ENCODE results near the gene SGPL1.

Gene SGPL1

DNA sequence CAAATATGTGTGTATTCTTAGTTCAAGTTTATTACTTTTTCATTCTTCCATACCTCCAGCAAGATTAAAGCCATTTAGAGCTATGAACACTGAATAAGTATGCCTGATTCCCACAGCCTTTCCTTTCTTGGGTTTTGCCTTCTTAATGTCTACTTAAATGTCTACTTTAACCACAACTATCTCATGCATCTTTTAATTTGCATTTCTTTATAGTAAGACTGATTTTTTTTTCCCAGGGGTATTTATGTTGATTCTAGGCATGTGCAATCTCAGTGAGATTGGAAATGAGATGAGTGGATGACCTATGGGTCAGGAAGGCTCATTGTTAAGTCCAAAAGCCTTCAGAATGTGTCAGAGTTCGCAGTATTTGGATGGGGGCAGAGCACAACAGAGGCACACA, 69.0 kb downstream of the SGPL1 start:
- DNase-seq (ENCODE audit: low read depth) = no peak
- TF ChIP-seq, protein P1, sequence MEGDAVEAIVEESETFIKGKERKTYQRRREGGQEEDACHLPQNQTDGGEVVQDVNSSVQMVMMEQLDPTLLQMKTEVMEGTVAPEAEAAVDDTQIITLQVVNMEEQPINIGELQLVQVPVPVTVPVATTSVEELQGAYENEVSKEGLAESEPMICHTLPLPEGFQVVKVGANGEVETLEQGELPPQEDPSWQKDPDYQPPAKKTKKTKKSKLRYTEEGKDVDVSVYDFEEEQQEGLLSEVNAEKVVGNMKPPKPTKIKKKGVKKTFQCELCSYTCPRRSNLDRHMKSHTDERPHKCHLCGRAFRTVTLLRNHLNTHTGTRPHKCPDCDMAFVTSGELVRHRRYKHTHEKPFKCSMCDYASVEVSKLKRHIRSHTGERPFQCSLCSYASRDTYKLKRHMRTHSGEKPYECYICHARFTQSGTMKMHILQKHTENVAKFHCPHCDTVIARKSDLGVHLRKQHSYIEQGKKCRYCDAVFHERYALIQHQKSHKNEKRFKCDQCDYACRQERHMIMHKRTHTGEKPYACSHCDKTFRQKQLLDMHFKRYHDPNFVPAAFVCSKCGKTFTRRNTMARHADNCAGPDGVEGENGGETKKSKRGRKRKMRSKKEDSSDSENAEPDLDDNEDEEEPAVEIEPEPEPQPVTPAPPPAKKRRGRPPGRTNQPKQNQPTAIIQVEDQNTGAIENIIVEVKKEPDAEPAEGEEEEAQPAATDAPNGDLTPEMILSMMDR (IDR thresholded peaks at IDR 0.05; ENCODE audit: low read depth, low read length, missing control alignments) = no peak

DNA sequence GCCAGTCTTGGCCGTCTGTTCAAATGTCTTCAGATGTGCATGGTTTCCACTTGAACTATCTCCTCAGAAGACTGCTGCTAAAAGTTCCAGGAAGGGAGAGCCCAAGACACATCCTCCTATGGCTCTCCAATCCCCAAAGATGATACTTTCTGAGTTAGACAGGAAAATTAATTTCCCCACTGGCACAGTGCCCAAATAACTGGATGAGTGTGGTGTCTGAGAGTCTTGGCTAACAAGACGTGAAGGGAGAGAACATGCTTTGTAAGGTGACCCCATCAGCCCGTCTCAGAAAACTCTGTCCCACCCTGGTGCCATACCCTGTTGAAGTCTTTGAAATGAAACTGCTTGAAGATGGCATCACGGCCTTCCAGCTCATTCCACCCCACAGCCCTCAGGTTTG, 69.7 kb downstream of the SGPL1 start:
- no peak for DNase-seq (ENCODE audit: low read depth)
- TF ChIP-seq, protein P1 (IDR thresholded peaks at IDR 0.05; ENCODE audit: low read depth, low read length, missing control alignments) = no peak
- H3K4me3 ChIP-seq (ENCODE audit: low read depth, low read length) = no peak overlapping the region

More for the DNA sequence above, 69.0 kb downstream of the SGPL1 start:
- H3K4me3 ChIP-seq (ENCODE audit: low read depth, low read length) = no peak overlapping the region

DNA sequence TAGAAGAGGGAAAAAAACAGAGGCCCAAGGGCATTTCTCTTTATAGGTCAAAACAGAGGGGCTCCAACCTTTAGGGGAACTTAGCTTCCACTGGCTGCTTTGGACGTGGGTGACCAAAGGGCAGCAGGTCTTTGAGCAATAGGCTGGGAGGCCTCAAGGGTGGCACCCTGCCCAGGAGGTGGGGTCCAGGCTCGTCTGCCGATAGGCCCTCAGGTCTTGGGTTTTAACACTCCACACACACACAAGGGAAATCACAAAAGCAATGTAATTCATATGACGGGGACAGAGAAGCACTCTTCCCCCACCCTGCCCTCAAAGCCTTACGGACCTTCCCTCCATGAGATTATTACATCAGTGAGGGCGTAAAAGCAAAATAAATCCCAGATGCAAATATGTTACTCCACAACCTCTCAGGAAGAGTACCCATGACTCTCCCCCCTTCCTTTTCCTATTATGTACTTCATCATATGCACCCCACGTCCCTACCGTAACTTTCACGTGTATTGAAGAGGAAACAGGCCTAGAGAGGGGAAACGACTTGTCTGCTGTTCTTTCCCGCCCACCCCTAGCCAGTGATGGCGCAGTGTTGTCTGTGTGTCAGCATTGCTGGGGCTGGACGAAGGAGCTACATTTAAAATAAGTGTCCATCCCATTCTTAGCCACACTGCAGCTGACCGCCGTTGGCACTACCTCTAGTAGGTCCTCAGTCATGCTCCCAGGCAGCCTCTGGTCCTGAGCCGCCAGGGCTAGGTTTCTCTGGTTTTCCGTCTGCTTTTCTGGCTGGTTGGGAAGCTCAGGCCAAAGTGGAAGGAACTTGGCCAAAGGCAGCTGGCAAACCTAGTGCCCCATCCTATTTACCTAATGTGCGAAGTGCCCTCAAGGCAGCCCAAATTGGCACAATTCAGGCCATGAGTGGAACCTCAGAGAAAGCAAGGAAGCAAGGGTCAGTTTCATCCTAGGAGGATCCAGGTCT, 70.5 kb downstream of the SGPL1 start:
- no peak overlapping the region for H3K4me3 ChIP-seq (ENCODE audit: low read depth, low read length)
- TF ChIP-seq, protein P1 (IDR thresholded peaks at IDR 0.05; ENCODE audit: low read depth, low read length, missing control alignments) = no peak
- no peak for DNase-seq (ENCODE audit: low read depth)

DNA sequence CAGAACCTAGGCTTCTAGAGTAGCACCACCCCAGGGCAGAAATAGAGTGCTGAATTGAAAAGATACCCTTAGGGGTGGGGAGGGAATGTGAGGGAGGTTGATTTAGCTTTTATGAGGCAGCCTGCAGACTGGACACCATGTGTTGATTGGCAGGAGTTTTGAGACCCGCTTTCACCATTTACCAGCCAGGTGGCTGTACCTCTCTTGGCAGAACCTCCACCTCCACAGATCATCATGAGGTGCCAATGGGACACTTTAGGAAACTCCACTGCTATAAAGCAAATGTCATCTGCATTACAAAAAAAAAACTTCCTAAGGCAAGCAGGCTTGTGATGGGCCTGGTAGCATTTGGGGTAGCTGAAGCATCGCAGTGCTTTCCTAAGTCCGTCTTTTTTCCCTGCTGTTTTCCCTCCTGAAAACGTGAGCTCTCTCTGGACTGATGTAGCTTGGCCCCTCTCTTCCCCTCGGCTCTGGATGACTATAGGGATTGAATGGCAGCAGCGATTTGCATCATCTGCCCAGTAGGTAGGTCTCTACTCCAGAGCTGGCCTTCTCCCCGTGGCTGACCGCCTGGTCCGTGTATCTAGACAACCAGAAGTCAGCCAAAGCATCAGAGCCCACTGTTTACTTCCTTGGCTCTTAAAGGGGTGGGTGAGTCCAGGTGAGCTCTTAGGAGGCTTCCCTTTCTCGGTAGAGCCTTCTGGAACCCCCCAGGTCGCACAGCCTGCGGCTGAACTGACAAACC, 71.3 kb downstream of the SGPL1 start:
- no peak for DNase-seq (ENCODE audit: low read depth)
- peak overlapping the region; percentile 72; the same call in 1 of the 2 replicates for H3K4me3 ChIP-seq (ENCODE audit: low read depth, low read length)
- TF ChIP-seq, protein P1 (IDR thresholded peaks at IDR 0.05; ENCODE audit: low read depth, low read length, missing control alignments) = no peak

DNA sequence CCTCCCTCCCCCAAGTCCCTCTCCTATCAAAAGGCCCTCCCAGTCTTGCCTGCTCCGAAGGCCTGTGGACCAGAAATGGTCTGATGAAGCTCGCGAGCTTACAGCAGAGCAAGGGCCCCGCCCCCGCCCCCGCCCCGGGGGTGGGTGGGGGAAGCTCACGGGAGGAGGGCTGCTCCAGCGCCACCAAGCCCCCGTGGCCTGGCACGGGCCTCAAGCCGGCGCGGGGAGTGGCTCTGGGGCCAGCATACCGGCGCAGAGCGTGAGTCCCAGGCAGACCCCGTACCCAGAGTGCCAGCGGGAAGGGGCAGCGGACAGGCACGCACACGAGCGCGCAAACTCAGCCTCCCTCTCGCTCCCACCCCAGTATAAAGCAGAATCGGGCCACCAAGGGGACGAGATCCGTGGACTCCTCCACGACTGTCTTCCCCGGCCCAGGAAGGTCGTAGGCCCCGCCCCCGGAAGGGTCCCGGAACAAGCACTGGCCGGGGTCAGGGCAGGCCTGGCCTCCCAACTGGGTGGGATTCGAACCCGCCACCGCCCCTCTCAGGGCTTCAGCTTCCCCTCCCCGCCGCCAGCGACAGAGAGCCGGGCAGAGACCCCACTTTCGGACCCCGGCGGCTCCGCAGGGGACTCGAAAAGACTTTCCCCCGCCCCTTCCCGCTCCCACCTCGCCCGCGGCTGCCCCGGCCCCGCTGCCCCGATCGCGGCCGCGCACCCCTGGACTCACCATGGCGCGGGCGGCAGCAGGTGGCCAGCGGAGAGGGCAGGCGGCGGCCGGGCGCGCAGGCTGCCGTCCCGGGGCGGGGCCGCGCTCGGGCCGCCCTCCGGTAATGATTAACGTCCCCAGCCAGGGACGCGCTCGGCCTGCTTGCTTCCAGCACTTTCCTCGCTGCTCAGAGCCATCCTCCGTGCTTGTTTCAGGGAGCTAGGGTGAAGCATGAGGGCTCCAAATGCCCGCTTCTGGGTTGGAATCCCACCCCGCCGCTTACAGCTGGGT, 72.4 kb downstream of the SGPL1 start, which contains the start of gene PCBD1:
PCBD1 (minus strand) TSS at position 762 of the 997 bp plus-strand sequence; CDS start at position 730, 32 bp downstream.
- TF ChIP-seq, protein P1 (IDR thresholded peaks at IDR 0.05; ENCODE audit: low read depth, low read length, missing control alignments) = no peak
- DNase-seq (ENCODE audit: low read depth) = peak; percentile 21
- peak within 1 kb of the TSS; percentile 72 for H3K4me3 ChIP-seq (ENCODE audit: low read depth, low read length)

DNA sequence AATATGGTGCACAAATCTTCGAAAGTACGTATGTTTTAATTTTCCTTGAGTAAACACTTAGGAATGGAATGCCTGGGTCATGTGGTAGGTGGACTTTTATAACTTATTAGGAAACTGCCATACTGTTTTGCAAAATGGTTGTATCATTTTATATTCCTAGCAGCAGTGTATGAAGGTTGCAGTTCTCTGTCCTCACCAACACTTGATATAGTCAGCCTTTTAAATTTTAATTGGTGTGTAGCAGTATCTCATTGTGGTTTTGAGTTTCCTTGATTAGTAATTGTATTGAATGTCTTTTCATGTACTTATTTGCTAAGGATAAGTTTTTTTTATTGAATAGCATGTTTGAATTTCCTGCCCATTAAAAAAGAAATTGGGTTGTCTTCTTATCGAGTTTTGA, 73.5 kb downstream of the SGPL1 start:
- H3K4me3 ChIP-seq (ENCODE audit: low read depth, low read length) = no peak overlapping the region
- TF ChIP-seq, protein P1 (IDR thresholded peaks at IDR 0.05; ENCODE audit: low read depth, low read length, missing control alignments) = no peak
- no peak for DNase-seq (ENCODE audit: low read depth)
